GM19023 (cell line): ENCODE data around the gene ARRDC2.
"Not testable (repeated sequence)": the region's sequence is repeated elsewhere in the genome, so short reads cannot be mapped to it uniquely, and the experiment has no call there.

Experiments used
- ATAC-seq: cut with Tn5 transposase; IDR thresholded peaks from one replicate; pipeline ENCODE4 v1.9.1; 2021; ENCODE audit warnings: mild to moderate bottlenecking, moderate library complexity; ENCODE audit not compliant: unreplicated experiment

ARRDC2 gene

DNA sequence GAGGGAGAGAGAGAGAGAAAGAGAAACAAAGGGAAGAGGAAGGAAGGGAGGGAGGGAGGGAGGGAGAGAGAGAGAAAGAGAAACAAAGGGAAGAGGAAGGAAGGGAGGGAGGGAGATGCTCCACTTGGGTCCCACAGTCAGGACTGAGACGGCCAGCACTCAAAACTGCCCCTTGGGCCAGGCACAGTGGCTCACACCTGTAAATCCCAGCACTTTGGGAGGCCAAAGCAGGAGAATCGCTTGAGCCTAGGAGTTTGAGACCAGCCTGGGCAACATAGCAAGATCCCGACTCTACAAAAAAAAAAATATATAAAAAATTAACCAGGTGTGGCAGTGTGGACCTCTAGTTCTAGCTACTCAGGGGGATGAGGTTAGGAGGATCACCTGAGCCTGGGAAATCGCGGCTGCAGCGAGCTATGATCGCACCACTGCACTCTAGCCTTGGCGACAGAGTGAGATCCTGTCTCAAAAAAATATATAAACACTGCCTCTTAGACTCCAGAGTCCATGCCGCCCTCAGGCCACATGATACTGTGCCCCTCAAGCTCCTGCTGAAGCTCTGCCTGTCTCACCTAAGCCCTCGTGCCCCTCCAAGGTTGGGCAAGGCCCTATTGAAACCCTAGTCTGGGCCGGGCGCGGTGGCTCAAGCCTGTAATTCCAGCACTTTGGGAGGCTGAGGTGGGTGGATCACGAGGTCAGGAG lies 8.4 kb downstream of the ARRDC2 start:
- ATAC-seq, result no peak

DNA sequence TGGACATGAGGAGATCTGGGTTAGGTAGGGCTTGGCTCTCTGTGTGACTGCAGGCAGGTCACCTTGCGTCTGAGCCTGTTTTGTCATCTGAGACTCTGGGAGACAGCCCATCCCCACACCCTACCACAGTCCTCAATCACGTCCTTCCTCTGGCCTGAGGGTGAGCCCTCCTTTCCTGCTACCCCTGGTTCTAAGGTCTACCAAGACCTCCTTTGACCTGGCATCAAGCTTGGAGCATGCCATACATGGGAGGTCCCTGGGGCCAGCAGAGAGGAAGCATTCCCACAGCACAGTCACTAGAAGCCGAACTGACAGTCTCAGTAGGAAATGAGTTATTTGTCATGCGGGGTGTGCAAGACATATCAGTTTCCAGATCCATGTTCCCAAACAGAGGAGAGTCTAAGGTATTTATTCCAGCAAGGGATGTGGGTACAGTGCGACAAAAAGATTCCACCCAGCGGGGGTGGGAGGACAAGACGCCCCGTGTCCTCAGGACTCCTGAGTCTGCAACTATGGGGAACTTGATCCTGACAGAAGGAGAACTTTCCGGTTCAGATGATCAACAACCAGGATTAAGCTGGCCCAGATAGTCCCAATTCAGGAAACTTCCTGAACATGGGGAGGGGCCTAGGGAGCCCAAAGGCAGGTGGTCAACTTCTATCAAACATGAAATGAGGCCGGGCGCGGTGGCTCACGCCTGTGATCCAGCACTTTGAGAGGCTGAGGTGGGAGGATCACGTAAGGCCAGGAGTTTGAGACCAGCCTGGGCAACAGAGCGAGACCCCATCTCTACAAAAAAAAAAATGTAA lies 9.5 kb downstream of the ARRDC2 start:
- no peak for ATAC-seq

DNA sequence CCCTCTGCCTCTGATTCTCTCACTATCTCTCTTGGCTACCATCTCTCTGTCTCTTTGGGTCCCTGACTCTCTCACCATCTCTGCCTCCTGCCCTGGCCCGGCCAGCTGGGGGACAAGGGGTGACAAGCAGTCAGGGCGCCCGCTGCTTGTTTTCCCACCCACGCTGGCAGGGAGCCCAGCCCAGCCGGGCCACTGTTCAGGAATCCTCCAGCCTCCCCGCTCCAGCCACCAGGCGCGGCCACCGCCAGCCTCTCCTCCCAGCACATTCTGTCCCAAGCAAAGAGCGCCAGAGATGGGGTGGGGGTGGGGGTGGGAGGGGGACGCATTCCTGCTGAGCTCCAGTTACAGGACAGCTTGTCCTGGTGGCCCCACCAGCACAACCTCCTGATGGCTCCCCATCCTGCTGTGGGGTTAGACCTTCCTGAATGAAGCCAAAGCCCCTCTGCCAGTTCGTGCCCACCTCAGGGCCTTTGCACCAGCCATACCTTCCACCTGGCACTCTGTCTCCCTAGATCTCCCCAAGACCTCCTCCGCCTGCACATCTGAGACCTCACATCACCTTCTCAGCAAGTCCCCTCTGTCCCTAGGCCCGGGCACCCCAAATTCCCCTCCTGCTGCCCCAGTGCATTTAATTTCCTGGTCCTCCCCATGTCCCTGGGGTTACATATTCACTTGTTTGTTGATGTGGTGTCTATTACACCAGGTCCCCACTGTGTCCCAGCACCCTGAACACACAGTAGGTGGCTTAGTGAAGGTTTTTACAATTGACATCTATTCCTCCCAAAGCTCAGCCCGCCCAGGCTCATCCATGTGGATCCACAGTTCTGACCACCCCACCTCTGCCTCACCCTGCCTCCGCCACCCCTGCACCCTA lies 12.5 kb downstream of the ARRDC2 start:
- no peak for ATAC-seq

DNA sequence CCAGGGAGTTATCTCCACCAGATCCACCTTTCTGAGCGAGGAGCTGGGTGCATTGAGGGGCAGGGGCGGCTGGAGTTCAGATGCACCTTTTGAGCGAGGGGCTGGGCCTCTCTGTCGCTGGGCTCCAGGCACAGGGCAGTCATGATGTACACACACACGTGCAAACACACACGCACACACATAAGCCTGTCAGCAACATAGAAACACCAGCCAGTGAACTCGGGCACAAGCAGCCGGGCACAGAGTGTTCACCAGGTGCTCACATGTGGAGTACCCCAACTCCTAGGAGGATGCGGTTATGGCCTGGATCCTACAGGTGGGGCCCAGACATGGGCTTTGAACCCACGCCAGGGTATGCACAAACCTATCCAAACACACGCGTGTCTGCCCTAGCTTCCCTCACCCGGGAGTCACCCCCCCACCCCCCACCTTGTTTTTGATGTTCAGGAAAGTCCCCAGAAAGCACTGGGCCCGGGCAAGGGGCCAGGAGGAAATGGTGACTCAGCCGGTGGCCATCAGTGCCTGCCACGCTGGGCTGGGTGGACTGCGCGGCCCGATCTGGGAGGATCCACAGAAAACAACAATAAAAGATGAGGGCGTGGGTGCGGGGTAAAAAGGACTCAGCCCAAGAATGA lies 13.3 kb downstream of the ARRDC2 start:
- no peak for ATAC-seq

DNA sequence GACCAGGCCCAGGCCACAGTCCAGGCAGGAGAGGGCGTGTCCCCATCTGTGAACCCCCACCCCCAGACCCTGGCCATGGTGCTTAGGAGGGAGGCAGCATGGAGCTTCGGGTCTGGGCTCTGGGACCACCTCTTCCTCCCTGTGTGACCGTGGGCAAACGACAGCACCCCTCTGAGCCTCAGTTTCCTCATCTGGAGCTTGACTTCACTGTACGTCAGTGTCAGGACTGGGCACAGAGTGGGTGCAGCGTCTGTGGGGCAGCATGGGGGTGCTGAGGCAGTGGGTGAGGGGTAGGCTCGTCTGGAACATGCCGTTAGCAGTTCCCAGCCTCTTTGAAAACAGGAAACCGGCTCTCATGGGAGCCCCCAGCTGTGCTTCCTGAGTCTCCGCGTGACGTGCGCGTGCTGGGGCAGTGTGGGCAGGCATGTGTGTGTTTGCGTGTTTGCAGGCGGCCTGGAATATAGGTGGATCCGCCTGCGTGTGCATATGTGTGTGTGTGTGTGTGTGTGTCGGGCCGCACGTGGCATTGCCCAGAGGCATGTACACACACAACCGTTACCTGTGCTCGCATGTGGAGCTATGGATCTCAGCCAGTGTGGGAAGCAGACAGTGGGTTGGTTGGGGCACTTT lies 15.8 kb downstream of the ARRDC2 start:
- no peak for ATAC-seq

DNA sequence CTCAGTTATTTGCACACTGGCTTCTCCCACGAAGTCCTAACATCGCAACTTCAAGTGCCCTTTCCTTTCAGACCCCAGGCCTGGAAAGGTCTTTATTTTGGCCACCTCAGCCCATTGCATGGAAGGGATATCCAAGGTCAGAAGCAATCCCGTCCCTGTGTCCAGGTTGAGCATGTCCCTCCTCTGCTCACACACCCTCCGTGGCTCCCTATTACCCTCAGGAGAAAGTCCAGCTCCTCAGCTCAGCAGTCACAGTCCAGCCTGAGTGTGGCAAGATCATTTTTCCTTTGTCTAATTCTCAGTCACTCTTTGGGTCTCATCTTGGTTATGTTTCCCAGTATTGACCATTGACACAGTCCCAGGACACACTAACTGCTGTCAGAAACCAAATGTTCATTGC lies 19.2 kb downstream of the ARRDC2 start:
- ATAC-seq, result no peak

DNA sequence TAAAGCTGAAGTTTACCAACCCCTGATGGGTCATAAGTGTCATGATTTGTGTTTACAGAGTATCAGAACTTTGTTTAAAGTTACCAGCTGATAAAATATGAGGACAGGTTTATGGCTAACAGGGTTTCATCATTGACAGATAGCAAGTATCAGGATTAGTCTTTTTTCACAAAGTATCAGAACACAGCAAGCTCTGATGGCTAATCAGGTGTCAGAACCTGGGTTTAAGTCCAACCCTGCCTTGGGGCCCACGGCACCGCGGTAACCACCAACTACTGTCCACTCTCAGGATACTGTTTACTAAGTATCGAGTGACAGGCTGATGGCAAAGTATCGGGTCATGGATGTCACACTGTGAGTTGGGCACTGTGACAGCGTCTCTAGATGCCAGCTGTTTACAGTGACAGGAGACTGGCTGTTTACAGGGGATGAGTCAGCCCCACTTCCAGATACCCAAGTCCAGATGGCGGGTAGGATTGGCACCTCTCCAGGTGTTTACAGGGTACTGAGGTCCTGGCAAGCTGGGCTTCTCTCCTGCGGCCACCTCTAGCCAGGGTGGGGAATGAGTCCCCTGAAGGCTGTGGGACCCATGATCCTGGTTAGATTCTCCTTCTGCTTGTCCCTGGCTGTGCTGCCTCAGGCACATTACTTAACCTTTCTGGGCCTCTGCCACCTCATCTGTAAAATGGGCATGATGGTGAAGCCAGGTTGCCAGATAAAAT lies 21.8 kb downstream of the ARRDC2 start:
- ATAC-seq, result no peak

DNA sequence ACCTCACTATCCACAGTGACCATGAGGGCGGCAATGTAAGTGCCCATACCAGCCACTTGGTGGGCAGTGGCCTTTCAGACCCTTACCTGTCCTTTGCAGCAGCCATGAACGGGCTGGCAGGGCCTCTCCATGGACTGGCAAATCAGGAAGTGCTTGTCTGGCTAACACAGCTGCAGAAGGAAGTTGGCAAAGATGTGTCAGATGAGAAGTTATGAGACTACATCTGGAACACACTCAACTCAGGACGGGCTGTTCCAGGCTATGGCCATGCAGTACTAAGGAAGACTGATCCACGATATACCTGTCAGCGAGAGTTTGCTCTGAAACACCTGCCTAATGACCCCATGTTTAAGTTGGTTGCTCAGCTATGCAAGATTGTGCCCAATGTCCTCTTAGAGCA lies 23.4 kb downstream of the ARRDC2 start:
- ATAC-seq, result not testable (repeated sequence)

DNA sequence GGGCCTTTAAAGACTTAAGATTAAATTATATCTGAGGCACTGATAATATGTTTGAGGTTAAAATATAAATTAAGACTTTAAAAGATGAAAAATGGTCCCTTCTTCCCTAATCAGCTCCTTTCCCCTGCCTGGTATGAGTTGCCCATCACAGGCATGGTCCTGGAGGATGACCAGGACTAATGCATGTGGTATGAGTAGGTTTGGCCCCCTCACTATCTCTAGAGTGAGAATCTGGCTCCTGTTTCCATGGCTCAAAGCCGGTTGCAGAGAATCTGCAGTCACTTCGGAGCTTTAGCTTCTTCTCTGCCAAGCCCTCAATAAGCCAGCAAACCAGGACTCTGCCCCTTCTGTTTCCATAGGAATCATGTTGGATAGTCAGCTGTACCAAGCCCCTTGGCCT lies 24.1 kb downstream of the ARRDC2 start:
- not testable (repeated sequence) for ATAC-seq

DNA sequence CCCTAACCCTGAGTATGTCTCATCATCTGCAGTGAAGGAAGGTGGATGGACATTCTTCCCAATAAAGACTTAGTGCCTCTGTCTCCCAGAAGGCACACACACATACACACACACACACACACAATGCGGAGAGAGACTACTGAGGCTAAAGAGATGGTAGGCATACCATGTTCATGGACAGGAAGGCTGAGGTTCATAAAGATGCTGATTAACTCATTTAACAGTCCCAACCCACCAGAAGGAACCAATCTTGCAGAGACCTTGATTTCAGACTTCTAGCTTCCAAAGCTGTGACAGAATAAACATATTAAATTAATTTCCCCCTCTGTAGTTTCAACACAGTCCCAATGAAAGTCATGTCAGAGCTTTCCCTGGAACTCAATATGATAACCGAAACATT lies 33.1 kb downstream of the ARRDC2 start:
- ATAC-seq, result no peak

DNA sequence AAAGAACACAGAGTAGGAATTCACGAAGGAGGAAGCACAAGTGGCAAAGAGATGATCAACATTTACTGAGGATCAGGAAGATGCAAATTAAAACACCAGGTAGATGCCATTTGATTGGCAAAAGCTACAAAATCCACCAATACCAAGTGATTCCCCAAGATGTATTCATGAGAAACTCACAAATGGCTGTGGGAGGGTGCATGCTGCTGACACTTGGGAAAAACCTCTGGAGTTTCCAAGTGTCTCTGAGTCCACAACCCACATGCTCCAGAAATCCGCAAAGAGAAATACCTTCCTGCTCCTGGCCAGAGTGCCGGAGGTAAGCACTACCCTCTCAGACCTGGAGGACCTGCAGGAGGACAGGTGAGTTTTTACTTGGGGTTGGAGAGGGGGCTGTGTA lies 35.7 kb downstream of the ARRDC2 start:
- ATAC-seq, result no peak

DNA sequence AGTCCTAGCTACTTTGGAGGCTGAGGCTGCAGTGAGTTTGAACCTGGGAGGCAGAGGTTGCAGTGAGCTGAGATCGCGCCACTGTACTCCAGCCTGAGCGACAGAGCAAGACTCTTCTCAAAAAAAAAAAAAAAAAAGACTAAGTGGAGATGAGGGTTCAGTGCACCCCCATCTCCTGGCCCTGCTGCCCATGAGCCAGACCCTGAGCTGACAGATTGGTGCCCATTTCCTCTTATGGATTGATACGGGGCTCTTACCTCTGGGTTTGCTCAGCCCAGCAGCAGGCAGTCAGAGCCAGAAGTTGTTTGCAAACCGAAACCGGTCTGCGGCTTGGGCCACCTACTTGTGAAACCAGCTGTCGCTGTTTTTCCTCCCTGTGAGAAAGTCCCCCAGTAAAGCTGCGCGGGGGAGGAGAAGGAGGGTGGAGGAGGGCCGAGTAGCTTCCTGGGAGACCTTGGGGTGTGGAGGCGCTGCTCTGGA lies 36.9 kb downstream of the ARRDC2 start:
- peak; percentile 90 for ATAC-seq

DNA sequence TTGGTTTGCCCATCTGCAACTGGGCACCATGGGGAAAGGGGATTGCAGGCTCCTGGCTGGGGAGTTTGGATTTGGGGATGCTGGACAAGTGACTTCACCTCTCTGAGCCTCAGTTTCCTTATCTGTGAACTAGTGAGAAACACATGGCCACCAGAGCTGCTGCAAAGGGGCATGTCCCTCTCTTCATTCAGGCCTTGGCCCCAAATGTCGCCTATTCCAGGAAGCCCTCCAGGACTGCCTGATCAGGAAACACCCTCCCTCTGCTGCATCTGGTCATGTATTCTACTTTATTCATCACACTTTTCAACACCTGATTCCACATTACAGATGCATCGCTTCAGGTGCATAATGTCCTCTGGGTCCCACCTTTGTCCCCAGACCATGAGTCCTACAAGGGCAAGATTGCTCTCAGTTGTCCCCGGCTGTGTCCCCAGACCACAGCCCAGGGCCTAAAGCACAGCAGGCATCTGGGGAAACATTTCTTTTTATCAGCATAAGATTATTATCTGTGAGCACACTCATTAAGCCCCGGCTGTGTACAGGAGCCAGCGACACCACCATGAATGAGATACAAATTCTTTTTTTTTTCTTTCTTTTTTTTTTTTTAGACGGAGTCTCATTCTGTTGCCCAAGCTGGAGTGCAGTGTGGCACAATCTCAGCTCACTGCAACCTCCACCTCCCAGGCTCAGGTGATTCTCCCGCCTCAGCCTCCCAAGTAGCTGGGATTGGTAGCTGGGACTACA lies 37.5 kb downstream of the ARRDC2 start:
- no peak for ATAC-seq

DNA sequence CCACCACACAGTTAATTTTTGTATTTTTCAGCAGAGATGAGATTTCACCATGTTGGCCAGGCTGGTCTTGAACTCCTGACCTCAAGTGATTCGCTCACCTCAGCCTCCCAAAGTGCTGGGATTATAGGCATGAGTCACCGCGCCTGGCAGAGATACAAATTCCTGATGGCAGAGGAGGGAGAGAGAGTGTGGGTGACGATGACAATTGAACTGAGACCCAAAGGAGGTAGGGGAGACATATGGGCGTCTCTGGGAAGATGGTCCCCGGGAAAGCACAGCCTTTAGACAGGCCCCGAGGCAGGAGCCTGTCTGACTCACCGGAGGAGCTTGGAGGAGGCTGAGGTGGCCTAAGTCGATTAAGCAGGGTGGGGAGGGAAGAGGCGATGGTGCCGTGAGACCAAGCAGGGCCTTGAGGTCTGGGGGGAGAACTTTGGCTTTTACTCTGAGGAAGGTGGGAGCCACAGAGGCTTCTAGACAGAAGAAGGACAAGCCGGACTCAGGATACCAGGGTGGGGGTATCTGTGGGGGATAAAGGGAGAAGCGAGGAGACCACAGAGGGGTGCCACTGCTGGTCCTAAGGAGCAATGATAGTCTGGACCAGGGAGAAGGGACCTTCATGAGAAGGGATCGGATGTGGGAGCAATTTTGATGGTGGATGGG lies 38.2 kb downstream of the ARRDC2 start:
- ATAC-seq, result no peak

DNA sequence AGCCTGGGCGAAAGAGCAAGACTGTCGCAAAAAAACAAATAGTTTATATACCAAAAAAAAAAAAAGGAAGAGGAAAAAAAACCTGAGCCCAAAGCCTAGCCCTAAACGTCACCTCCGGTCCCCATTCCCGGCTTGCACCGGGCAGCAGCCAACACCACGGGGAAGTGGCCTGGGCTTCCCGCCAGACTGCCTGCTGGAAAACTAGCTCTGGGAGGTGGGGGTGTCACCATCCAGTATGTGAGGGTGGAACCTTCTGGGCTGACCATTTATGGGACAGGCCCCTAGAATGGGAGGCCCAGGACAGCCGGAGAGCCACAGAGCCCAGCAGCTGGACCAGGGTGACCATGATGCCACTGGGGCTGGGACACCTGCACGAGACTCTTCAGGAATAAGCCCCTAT lies 41.4 kb downstream of the ARRDC2 start:
- no peak for ATAC-seq

DNA sequence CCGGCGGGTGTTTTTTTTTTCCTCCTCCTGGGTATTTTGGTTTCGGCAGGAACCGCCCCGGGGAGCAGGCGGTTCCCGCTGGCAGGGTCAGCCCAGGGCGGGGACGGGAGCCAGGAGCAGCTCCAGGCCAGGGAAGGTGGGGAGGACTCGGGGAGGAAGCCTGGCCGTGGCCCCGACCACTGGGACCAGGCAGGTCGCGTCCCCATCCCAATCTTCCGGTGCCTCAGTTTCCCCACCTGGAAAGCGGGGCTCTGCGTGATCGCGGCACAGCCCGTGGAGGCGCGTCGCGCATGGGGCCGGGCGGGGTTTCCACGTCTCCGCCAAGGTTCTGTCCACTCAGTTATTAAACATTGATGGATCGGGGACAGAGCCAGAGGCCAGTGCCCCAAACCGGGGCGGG lies 43.9 kb downstream of the ARRDC2 start:
- ATAC-seq, result no peak

DNA sequence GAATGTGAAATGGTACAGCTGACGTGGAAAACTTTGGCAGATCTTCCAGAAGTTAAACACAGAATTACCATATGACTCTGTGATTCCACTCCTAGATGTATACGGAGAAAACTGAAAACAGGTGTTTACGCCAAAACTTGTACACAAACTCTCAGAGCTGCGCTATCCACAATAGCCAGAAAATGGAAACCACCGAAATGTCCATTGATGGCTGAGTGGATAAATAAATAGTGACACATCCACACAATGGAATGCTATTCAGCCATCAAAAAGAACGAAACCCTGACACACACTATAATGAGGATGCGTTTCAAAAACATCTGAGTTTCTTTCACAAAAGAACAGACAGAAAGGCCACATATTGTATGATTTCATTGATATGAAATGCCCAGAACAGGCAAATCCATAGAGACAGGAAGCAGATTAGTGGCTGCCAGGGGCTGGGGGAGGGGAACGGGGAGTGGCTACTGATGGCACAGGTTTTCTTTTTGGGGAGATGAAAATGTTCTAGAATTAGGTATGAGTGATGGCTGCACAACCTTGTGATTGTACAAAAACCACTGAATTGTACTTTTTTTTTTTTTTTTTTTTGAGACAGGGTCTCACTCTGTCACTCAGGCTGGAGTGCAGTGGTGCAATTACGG lies 45.7 kb downstream of the ARRDC2 start:
- ATAC-seq, result no peak

DNA sequence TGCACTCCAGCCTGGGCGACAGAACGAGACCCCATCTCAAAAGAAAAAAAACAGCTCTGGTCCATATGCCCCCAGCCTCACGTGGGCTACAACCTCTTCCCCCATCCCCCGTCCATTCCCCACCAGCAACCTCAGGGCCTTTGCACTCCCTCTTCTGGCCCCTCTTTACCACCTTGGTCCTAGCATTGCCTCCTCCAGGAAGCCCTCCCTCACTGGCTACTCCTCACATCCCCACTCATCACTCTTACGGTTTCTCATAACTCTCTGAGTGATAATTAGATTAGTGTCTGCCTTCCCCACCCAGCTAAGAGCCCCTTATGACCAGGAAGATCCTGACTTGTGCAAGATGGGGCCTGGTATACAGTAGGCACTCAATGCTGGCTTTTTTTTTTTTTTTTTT lies 48.0 kb downstream of the ARRDC2 start:
- ATAC-seq, result no peak
